GM12873 (cell line): Measurements from ENCODE around the gene CSNK1D.

ENCODE experiments used
- CTCF ChIP-seq: IDR thresholded peaks from 2 replicates; pipeline ENCODE4 v1.5.1; 2012; ENCODE audit warnings: low read depth, mild to moderate bottlenecking, moderate library complexity, low read length, control low read depth; ENCODE audit not compliant: insufficient read depth; ENCODE audit errors: missing control alignments

CSNK1D gene

GRCh38 chr17:82195675-82196672, 77.5 kb downstream of the CSNK1D start:
- TF ChIP-seq CTCF, result no peak

GRCh38 chr17:82194765-82195164, 78.7 kb downstream of the CSNK1D start:
- no peak for TF ChIP-seq CTCF

DNA sequence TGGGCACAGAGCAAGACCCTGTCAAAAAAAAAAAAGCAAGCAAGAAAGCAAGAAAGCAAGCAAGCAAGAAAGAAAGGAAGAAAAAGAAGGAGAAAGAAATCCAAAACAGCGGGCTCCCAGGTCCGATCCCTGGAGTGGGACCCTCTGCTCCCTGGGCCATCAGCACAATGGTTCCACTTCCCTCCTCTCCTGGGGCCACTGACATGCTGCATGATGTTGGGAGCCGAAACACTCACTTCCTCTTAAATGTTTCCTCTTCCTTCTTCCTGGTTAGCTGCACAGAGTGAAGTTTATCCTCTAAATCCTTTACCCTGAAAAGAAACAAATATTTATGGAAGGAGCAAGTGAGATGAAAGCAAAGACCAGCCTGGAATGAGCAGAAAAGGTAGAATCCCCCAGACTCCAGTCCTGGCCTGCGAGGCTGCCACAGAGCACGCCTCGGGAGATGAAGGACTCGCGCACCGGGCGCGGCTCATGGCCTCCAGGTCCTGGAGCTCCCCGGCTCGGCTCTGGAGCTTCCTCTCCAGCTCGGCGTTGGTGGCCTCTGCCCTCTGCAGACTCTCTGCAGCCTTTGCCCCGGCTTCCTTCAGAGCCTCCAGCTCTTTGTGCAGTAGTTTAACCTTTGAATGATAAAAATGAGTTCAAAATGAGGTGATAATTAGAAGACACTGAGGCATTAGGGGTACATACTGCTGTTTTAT, 79.8 kb downstream of the CSNK1D start:
- TF ChIP-seq CTCF, result no peak
